Measurements from ENCODE around the gene EFL1. TPM values are rescaled to one million over a fixed set of nuclear protein-coding genes. Genes with fewer than 3 reads are reported as not detected.
"Not testable (repeated sequence)": the region's sequence is repeated elsewhere in the genome, so short reads cannot be mapped to it uniquely, and the experiment has no call there.

EFL1 gene
- total and polyA plus RNA-seq, 7 donors = 9.2 to 19.7 (median 13.1) TPM

DNA sequence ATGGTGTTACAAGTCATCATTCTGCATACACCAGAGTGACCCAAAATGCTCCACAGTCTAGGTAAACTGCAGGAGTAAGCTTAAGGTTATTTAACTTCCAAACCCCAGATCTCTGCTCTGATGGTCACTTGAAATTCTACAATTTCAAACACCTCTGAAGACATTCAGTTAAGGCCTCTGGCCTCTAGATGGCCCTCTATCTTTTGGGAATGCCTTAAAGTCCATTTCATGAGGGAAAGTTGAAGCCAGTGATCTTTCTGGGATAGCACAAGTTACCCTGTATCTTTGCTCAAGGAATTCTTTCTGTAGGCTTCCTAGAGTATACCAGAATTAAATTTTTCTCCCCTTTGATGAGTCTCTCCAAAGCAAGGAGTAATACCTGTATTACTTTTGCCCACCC is 18.7 kb upstream of the EFL1 start:
- H3K36me3 ChIP-seq (ENCODE audit: insufficient read depth in 1 of 2, low read depth in 1 of 2); H3K9me3 ChIP-seq; H3K4me1 ChIP-seq; intact Hi-C loops (cut with DNase I); DNase-seq; H3K27me3 ChIP-seq (ENCODE audit: insufficient read depth in 3 of 3, low read length in 2 of 3); H3K27ac ChIP-seq; H3K4me3 ChIP-seq: not testable (repeated sequence)
- TF ChIP-seq CTCF (IDR thresholded peaks at IDR 0.05) = peak; percentile 35
- ATAC-seq = peak in 3 of 4 donors; percentile 39 to 83 (median 64)

DNA sequence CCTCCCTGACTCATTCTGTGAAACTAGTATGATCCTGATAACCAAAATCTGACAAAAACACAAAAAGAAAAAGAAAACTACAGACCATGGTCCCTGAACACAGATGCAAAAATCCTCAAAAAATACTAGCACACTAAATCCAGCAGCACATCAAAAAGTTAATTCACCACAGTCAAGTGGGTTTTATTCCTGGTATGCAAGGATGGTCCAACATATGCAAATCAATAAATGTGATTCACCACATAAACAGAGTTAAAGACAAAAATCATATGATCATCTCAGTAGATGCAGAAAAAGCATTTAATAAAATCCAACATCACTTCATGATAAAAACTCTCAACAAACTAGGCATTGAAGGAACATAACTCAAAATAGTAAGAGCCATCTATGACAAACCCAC is 12.9 kb upstream of the EFL1 start:
- no peak for TF ChIP-seq CTCF (IDR thresholded peaks at IDR 0.05)
- DNase-seq (no peak), ATAC-seq (no peak)
- Histone ChIP-seq H3K9me3 (peaks cover 7% of the 10 kb centered on the region), H3K4me1 (no peaks in the 10 kb centered on the region), H3K4me3 (no peak overlapping the region), H3K27ac (no peak overlapping the region), H3K27me3 (ENCODE audit: insufficient read depth in 3 of 3, low read length in 2 of 3) (no peaks in the 10 kb centered on the region), H3K36me3 (ENCODE audit: insufficient read depth in 1 of 2, low read depth in 1 of 2) (no peaks in the 10 kb centered on the region)
- intact Hi-C loops (cut with DNase I) = no loop called here

GRCh38 chr15:82272154-82272553 is 9.6 kb upstream of the EFL1 start:
- ATAC-seq = no peak
- no peak for DNase-seq
- Histone ChIP-seq H3K27ac (no peak overlapping the region), H3K27me3 (ENCODE audit: insufficient read depth in 3 of 3, low read length in 2 of 3) (no peaks in the 10 kb centered on the region), H3K36me3 (ENCODE audit: insufficient read depth in 1 of 2, low read depth in 1 of 2) (no peaks in the 10 kb centered on the region), H3K4me1 (no peaks in the 10 kb centered on the region), H3K4me3 (no peak overlapping the region), H3K9me3 (peaks cover 7% of the 10 kb centered on the region)
- 77 to 84% (median 84%) methylated on average over 2 of the region's 2 CpGs for WGBS, 3 donors
- intact Hi-C loops (cut with DNase I) = no loop called here
- TF ChIP-seq CTCF (IDR thresholded peaks at IDR 0.05) = no peak

DNA sequence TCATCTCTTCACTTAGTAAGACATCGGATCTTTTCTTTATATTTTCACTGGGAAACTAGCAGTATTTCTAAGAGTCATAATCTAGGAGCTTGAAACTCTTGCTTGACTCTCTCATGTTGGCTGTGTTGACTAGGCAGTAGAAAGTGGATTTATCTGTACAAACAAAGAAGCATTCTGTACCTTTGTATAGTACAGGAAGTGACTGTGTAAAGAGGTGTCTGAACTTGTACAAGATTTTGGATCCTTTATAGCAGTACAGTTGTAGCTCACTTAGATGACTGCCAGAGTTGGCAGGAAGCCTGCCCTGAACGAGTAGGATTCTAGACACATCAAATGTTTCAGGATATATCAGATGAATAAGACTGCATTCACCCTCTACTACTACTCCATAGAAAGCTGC is 5.9 kb upstream of the EFL1 start:
- intact Hi-C loops (cut with DNase I); H3K27me3 ChIP-seq (ENCODE audit: insufficient read depth in 3 of 3, low read length in 2 of 3); H3K4me3 ChIP-seq; ATAC-seq; H3K27ac ChIP-seq; H3K4me1 ChIP-seq; DNase-seq; H3K9me3 ChIP-seq; H3K36me3 ChIP-seq (ENCODE audit: insufficient read depth in 1 of 2, low read depth in 1 of 2): not testable (repeated sequence)
- WGBS, 3 donors = 46 to 73% (median 59%) methylated on average over 2 of the region's 2 CpGs

- ATAC-seq = not testable (repeated sequence)
Measured at GRCh38 chr15:82267137-82267536, 4.6 kb upstream of the EFL1 start.

GRCh38 chr15:82263350-82263749 is 816 bp upstream of the EFL1 start:
- Histone ChIP-seq H3K4me3 (peak overlapping the region; percentile 98), H3K27me3 (ENCODE audit: insufficient read depth in 3 of 3, low read length in 2 of 3) (no peaks in the 10 kb centered on the region), H3K36me3 (ENCODE audit: insufficient read depth in 1 of 2, low read depth in 1 of 2) (peaks cover 0 to 16% of the 10 kb centered on the region in 2 donors), H3K27ac (peak overlapping the region; percentile 88), H3K9me3 (no peaks in the 10 kb centered on the region), H3K4me1 (peaks cover 21% of the 10 kb centered on the region)
- intact Hi-C loops (cut with DNase I) = no loop called here
- no peak for ATAC-seq
- WGBS, 3 donors = 14 to 25% (median 21%) methylated on average over 3 of the region's 3 CpGs
- DNase-seq = no peak
- TF ChIP-seq CTCF (IDR thresholded peaks at IDR 0.05) = no peak

More at GRCh38 chr15:82267137-82267536, 4.6 kb upstream of the EFL1 start:
- H3K4me1 ChIP-seq; H3K36me3 ChIP-seq (ENCODE audit: insufficient read depth in 1 of 2, low read depth in 1 of 2); H3K27me3 ChIP-seq (ENCODE audit: insufficient read depth in 3 of 3, low read length in 2 of 3); DNase-seq; H3K4me3 ChIP-seq; H3K9me3 ChIP-seq; H3K27ac ChIP-seq; intact Hi-C loops (cut with DNase I): not testable (repeated sequence)
- WGBS, 3 donors = 81 to 86% (median 84%) methylated on average over 2 of the region's 2 CpGs

DNA sequence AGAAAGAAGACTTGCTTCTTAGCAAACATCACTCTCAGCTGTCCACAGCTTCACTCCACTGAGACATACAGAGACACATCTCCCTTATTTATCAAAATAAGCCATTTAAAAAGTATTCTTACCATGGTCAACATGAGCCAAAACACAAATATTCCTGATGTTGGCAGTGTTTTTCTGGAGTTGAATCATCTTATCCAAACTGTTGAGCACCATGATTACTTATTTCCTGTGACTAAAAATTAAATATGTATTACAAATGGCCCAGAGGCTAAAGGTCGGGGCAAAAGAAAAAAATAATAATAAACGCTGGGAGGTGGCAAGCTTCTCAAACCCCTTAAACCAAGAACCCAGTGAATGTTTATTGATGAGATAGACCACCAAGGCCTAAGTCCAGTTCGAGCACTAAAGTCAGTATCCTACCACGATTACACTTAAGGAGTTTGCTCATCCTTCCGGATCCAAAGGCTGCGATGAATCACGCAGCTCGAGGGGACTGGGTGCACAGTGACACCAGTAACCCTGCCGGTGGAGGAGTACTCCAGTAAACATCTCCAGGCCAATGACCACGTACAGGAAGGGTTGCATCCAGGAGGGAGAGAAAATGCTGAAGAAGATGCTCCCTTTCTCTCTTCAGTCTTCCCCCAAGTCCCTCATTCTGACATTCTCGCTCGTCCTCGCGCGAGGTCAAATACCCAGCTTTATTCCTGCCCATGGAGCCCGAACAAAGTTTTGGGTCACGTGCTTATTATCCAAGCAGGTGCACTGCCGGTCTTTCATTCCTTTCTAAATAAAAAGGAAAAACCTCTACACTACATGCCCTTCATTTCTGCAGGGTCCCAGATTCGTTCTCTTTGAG is 740 bp downstream of the EFL1 start:
- ATAC-seq = peak; percentile 60 to 74 (median 66)
- WGBS, 3 donors = 3 to 7% (median 3%) methylated on average over 18 to 19 of the region's 19 CpGs
- peak; percentile 34 to 63 for DNase-seq
- H3K9me3 ChIP-seq; H3K27me3 ChIP-seq (ENCODE audit: insufficient read depth in 3 of 3, low read length in 2 of 3); intact Hi-C loops (cut with DNase I): not testable (repeated sequence)
- Histone ChIP-seq H3K4me1 (peaks cover 21% of the 10 kb centered on the region), H3K36me3 (ENCODE audit: insufficient read depth in 1 of 2, low read depth in 1 of 2) (peaks cover 0 to 31% of the 10 kb centered on the region in 2 donors), H3K27ac (peak overlapping the region; percentile 88), H3K4me3 (peak overlapping the region; percentile 98)

GRCh38 chr15:82248261-82248660 is 14.3 kb downstream of the EFL1 start:
- H3K4me1 ChIP-seq; H3K27ac ChIP-seq; H3K9me3 ChIP-seq; H3K27me3 ChIP-seq (ENCODE audit: insufficient read depth in 3 of 3, low read length in 2 of 3); ATAC-seq; DNase-seq; intact Hi-C loops (cut with DNase I); H3K4me3 ChIP-seq: not testable (repeated sequence)
- peaks cover 0 to 48% of the 10 kb centered on the region in 2 donors for H3K36me3 ChIP-seq (ENCODE audit: insufficient read depth in 1 of 2, low read depth in 1 of 2)
- 83 to 88% (median 85%) methylated on average over 3 of the region's 3 CpGs for WGBS, 3 donors
